Measurements from ENCODE around the gene SPG7.

Gene SPG7

DNA sequence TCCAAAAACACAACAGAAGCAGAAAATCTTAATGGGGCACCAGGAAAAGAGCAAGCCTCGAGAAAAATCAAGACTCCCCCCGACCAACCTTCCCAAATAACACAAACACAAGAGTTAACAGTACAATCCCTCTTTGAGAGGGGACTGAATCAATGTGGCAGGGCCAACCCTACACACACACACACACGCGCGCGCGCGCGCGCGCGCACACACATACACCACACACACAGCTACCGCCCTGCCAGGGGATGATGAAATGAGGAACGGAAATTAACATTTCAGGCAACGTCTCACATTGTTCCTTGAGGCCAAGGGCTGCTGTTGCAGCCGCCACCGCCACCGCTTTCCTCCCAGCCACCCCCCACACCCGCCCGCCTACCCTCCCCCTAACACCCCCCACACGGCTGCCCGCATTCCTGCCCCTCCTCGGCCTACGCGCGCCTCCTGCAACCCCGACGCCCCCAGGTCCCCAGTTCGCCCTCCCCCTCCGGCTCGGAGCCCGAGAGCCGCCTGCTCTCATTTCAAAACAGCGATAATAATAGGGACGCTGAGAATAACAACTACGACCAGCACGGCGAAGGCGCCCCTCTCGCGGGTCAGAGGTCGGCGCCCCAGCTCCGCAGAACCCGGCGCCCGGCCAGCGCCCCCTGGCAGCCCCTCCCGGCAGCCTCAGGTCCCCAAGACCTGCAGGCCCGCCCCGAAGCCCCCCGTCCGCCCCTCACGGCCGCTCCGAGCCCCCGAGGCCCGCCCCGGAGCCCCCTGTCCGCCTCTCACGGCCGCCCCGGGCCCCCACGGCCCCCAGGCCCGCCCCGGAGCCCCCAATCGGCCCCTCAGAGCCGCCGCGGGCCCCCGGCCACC, 18.9 kb upstream of the SPG7 start:
- peak; percentile 97 for DNase-seq

DNA sequence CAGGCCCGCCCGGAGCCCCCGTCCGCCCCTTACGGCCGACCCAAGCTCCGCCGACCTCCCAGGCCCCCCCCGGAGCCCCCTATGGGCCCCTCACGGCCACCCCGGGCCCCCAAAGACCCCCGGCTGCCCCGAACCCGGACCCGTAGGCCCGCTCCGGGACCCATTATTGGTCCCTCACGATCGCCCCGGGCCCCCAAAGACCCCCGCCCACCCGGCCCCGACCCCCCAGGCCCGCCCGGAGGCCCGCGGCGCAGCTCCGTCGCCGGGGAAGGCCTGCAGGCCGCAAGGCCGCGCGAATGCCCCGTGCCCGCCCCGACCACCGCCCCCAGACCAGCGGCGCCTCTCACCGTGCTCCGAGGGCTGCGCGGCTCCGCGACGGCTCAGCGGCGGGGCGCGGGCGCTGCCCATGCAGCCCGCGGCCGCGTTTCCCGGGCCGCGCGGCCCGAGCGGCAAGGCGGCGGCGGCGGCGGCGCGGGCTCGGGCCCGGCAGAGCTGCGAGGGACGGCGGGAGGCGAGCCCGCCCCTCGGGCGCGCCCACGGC, 18.2 kb upstream of the SPG7 start:
- DNase-seq, result no peak

DNA sequence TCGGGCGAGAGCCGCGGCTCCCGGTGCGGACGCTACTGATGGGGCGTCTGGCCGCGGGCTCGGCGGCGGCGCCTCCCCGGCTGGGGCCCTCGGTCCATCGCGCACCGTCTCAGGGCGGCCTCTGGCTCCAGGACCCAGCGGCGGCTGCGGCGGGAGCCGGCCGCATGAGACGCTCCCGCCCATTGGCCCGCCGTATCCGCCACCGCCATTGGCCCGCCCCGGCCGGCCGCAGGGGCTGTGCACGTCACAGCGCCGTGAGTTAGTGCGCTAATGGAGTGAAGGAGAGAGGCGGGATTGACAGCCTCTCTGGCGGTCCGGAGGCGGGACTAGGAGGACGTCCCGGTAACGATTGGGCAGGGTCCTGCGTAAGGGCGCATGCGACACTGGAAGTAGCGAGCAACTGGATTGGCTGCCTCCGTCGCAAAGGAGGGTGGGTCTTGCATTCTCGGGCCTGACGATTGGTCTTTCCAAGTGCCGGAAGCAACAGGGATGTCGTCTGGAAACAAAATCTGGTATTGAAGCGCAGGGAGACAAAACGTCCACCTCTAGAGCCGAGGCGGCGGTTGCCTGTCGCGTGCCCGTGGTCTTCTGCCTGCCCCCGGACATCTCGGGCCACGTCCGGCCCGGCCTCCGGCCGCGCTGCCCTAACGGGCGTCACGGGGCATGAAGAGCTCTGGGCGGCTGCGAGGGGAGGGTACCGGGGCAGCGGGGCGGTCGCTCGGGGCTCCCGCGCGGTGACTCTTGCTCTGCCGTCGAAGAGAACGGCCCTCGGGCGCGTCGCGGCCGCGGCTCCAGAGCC, 17.6 kb upstream of the SPG7 start, which contains the start of gene ANKRD11:
ANKRD11 (minus strand) TSS at position 123 of the 799 bp plus-strand sequence. CDS start 173,542 bp downstream, outside the sequence.
- DNase-seq, result peak; percentile 100

DNA sequence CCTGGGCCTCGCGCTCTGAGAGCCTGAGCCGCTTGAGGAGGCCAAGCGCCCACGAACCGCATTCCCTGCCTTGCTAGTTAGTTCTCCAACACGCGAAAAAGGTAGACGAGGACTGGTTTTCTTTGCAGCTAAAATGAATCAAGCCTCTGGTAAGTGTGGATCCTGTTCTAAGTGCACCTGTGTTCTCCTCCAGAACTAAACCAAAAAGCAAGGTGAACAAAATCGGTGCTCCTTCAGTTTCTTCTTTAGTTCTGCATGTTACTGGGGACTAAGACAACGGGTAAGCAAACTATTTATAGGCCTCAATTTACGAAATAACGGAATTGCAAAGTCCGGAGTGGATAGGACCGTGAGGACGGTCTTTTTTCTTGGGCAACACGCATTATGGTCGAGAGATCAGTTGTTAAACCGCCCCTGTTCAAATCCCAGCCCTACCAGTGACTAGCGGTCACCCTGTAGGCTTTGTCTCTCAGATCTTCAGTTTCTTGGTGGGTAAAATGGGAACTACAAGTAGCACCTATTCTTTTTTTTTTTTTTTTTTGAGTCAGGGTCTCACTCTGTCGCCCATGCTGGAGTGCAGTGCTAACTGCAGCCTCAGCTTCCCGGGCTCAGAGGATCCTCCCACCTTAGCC, 16.8 kb upstream of the SPG7 start:
- peak; percentile 89 for DNase-seq

DNA sequence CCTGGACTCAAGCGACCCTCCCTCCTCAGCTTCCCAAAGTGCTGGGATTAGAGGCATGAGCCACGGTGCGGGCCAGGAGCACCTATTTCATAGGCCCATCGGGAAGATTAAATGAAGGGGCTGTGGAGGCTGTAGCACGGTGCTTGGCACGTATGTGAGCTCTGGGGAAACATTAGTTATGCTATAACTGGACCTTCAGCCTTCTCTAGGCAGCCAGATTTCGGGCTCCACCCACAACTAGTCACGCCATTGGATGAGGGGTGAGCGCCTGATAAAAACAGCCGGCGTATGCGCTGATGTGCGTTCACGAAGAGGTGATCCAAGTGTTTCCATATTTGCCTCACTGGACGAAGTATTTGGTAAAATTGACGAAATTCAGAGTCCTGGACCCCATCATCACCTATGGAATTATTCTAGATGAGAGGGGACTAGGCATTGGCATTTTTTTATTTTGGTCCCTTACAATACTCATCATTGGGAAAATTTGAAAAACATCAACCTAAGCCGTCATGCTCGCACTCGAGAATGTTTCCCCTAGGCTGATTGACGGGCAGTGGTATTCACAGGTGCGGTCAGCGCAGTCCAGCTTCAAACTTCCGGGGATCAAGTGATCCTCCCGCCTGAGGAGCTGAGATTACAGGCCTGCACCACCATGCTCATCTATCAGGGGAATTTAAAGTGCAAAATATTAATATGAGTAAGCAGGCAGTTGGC, 16.1 kb upstream of the SPG7 start:
- no peak for DNase-seq

DNA sequence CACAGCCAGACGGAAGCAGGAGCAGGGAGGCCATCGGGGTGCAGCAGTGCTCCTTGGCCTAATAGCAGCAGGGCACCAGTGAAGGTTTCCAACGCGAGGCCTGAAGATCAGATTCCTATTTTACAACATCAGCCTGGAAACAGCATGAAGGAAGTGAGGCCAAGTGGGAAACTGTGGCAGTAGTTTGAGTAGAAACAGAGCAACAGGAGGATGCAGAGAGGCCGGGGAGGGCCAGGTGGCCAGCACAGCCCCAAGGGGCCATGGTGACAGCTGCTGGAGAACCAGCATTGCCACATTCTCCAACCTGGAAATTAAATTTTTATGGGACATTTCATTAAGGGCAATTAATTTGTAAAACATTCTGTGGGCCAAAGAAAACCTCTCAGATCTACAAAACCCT, 14.4 kb upstream of the SPG7 start:
- no peak for DNase-seq

DNA sequence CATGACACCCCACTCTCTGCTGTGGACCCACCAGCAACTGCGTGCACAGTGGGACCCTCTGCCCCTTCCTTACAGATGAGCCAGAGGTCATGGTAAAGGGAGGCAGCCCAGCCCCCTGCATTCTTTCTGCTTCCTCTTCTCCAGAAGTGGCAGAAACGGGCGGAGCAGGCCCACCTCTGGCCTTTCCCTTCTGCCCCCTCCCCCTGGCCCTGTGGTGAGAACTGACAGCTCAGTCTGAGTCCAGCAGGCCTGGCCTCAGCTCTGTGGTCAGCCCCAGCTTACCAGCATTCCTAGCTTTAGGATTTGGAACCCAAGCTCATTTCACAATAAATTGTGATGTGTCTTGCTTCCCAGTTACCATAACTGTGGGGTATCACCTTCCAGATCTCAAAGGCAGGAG, 13.1 kb upstream of the SPG7 start:
- DNase-seq, result no peak

DNA sequence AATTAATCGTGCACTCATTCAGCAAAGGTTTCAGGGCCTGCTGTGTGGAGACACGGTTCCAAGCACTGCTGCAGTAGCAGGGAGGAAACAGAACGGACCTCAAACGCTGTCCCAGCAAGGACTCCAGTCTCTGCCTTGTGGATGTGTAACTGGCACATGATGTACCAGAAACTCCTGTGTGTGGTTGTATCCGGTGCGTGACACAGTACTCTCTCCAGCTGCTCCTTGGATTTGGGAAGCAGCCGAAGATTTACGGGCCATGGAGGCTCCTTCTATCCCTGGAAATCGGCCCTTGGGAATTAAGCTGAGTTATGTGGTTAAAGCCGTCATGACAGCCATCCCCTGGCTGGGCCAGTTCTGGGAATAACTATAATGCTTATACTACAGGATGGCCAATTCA, 9.4 kb upstream of the SPG7 start:
- no peak for DNase-seq

DNA sequence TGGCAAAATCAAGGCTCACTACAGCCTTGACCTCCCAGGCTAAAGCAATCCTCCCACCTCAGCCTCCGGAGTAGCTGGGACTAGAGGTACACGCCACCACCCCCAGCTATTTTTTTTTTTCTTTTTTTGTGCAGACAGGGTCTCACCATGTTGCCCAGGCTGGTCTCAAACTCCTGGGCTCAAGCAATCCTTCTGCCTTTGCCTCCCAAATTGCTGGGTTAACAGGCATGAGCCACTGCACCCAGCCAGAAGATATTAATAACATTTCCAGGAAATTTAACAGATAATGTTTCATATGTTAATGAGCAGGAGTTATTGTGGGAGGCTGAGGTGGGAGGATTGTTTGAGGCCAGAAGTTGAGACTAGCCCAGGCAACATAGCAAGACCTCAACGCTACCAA, 8.4 kb upstream of the SPG7 start:
- DNase-seq, result no peak

DNA sequence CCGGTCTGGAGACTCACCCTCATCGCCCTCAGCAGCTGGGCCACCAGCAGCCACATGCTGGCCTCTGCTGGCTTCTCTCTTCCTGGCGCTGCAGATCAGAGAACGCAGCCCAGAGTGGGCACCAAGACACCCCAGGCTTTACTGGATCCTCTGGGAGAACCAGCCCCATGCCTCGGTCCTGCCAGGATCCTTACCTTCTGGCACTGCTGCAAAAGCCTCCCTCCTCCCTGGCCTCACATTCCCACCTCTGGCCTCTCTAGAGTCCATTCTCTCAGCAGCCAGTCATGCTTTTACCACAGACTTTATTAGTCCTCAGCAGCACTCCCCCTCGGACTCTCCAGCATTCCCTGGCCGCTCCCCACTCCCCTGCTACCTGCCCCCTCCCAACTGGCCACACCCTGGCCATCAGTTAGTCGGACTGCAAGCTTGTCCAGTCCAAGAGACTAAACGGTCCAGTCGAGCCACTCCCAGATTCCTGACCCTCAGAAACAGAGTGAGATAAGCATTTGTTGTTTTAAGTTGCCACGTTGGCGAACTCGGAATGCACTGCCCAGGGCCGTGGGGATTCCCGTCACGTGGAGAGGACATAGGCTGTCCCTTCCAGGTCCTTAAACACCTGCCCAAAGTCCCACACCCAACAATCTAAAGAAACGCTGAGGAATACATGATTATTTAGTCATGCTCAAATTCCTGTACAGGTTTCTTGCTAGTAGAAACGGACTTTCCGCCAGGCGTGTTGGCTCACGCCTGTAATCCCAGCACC, 5.9 kb upstream of the SPG7 start:
- DNase-seq, result no peak

DNA sequence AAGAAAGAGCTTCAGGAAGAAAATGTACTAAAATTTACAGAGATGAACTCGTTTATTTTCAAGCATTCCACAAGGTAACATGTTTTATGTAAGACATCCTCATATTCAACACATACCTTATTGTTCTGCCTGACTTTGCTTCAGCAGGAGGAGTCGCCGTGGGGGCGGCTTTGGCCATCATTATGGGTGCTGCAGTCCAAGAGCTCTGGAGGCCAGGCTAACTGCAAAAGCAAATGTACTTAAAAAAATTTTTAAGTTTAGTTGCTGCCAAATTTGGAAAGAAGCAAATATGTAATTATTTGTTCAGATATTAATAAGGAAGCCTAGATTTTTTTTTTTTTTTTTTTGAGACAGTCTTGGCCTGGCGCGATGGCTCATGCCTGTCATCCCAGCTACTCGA, 4.1 kb upstream of the SPG7 start:
- DNase-seq, result no peak

DNA sequence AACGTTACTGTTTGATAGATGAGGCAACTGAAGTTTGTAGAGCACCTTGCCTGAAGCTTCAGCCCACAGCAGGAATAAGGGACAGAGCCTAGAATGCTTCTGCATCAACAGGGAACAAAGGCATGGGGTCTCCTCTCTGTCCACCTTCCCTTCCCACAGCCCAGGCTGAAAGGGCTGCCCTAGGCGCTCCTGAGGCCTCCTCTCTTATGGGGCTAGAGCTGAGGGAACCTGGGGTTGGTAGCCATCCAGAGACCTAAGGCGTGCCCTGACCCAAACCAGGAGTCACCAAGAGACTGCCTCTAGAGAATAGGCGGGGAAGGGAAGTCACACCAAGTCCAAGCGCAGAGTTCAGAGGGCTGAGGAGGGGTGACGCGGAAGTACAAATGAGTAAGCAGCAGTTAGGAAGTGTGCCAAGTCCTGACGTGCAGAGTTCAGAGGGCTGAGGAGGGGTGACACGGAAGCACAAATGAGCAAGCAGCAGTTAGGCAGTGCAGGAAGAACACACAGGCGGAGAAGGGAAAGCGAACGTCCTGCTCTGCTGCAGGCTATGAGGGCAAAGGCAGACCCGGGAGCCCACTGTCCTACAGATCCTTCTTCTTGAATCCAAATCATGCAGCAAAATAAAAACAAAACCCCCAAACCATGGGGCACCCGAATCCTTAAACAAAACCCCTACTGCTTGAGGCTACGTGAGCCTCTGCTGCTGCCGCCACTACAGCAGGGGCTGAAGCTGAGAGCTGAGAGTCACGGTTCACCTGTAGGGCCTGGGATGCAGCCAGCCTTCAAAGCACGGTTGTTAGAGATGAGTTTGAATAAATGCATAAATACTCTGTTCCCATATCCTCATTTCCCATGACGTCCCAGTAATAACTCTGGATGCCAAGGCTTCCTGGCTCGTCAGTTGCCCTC, 2.7 kb upstream of the SPG7 start:
- DNase-seq, result peak; percentile 98

DNA sequence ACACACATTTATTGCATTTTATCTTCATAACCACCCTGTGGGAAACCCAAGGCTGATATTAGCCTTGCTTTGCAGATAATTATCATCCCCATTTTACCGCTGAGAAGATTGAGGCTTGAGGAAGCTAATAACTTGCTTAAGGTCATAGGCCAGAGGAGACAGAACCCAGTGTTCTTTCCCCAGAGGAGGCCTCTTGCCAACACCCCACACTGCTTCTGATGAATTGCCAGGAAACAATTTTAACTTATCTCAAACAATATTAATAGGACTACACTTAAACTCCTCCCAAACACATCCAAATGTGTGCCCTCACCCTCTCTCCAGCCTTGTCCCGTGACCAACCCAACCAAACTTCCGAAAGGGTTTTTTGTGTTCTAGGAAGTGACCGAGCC, 2.1 kb upstream of the SPG7 start:
- DNase-seq, result no peak

DNA sequence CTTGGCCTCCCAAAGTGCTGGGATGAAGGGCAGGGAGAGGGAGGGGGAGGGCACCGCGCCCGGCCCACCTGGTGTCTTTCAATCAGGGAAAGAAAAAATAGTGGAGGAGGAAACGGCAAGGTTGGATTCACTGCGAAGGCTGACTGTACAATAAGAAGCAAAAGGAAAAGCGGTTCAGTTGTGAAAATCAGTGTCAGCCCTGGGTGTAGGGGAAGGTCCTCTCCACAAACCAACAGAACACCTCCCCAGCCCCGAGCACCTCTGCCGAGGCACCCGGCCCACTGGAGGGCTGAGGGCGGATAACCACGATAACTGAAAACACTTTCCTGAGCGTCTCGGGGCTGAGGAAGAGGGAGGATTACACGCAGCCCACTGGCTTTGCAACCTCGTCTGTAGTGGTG, 1.4 kb upstream of the SPG7 start:
- peak; percentile 23 for DNase-seq

DNA sequence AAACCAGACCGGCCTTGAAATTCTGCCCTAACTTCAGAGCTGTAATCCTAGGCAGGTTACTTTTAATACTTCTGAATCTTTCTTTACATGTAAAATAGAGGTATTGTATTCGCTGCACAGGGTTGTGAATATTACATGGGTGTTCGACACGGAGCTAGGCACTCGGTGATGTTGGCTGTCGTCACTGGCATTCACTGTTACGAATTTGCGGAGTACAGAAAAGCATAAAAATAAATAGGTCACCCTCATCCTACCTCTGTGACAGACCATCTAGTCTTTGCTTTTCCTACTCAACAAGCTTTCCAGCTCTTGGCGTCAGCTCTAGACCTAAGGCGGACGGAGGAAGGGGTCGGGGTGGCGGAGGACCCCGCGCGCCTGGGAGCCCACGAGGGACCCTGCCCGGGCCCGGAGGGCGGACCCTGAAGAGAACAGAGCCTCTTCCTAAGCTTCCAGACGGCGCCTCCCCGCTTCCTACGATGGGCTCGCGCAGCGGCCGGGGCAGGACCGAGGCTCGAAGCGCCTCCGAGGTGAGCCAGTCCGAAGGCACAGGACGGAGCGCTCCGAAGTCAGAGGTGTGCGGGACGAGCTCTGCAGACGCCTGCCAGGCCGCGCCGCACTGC, 879 bp upstream of the SPG7 start:
- DNase-seq, result no peak

DNA sequence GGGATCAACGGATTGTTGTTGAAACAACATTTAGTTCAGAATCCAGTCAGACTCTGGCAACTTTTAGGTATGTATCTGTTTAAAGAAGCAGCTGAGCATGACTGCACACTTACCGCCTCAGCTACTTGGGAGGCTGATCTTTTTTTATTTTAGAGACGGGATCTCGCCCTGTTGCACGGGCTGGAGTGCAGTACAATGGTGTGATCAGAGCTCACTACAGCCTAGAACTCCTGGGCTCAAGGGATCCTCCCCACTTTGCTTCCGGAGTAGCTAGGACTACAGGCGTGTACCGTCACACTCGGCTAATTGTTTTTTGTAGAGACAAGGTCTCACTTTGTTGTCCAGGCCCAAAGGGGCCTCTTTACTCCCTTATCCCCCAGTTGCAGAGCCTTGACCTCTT, 2.3 kb downstream of the SPG7 start:
- DNase-seq, result no peak

DNA sequence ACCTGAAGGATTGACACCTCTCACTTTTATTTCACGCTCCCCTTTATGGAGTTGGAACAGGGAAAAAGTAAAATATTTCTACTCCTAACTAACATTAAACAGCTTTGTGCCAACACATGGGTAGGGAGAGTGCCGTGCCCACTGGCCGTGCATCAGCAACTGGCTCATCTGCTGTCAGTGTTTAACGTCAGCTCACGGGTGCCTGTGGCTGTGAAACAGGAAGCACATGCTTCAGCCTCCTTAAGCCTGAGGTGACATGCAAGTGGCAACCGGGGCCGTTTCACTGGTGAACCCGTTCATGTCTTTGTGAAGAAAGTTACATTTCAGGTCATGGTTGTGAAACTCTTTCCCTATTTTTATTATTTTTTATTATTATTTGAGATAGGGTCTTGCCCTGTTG, 3.2 kb downstream of the SPG7 start:
- peak; percentile 75 for DNase-seq

DNA sequence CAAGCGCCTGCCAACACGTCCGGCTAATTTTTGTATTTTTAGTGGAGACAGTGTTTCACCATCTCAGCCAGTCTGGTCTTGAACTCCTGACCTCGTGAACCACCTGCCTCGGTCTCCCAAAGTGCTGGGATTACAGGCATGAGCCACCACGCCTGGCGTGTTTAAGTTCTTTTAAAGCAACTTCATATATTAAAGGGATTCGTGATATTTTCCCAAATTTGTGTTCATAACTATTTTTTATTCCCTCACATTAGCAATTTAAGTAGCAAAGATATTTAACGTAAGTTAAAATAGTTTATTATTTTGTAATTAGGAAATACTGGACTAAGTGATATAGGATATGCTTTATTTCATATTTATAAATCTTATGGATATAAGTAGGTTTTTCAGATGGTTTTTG, 4.2 kb downstream of the SPG7 start:
- DNase-seq, result no peak

DNA sequence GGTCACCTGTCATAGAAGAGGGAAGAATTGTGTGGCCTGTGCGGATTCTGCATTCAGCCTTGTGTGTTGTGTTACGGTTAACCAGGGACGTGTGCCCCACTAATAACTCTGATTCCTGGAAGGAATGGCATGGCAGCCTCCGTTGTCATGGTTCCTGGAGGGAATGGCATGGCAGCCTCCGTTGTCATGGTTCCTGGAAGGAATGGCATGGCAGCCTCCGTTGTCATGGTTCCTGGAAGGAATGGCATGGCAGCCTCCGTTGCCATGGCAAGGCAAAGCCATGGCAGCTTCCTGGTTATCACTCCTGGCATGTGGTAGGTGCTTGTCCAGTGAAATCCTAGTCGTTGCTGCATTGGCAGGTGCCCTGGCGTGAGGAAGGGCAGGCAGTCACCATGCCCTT, 8.9 kb downstream of the SPG7 start:
- no peak for DNase-seq

DNA sequence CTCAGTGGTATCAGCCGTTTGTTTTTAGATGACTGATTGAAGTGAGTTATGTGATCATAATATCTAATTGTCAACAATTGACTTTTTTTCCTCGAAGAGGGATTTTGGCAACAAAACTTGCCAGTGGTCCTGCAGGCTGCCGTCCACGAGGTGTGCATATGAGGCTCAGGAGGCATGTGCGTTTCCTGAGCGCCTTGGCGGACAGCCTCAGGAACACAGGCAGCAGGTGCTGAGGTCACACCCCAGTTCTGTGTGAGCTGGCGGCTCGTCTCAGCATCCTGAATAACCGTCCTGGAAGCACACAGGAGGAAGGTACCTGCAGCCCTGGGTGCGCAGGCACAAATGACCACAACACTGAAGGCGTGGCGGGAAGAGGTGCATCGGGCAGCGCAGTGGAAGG, 11.7 kb downstream of the SPG7 start:
- DNase-seq, result no peak
